ENCODE measurements around the gene CBR4.

The CBR4 gene

DNA sequence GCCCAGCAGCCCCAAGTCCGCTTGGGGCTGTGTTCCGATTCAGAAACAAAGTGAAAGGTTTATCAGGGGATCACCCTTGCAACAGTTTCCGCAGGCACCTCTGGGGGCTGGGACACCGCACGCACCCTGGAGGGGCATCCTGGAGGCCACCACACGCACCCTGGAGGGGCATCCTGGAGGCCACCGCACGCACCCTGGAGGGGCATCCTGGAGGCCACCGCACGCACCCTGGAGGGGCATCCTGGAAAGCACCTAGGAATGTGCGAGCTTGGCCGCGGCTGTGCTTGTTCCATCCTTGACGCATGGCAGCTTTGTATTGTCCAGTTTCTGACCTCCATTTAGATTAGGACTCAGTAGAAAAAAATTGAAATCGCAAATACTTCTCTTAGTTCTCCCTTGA is 21.3 kb upstream of the CBR4 start:
- no peaks in the 10 kb centered on the region for H4K20me1 ChIP-seq (ENCODE audit: insufficient read depth, low read length, poor library complexity, severe bottlenecking)
- TF ChIP-seq EZH2phosphoT487 (IDR thresholded peaks at IDR 0.05; ENCODE audit: borderline replicate concordance): no peak
- TF ChIP-seq CTCF (conservative IDR thresholded peaks at IDR 0.05; ENCODE audit: low read length): no peak
- H3K36me3 ChIP-seq (ENCODE audit: insufficient read depth, low read length): no peaks in the 10 kb centered on the region
- no peaks in the 10 kb centered on the region for H3F3A ChIP-seq (ENCODE audit: low read depth)
- H3K4me2 ChIP-seq (ENCODE audit: low read depth, low read length, poor library complexity, severe bottlenecking): no peak overlapping the region
- no peaks in the 10 kb centered on the region for H3K9me3 ChIP-seq (ENCODE audit: insufficient read depth, low read depth, low read length)
- H3K4me1 ChIP-seq (ENCODE audit: insufficient read depth, low read length, poor library complexity, severe bottlenecking): no peaks in the 10 kb centered on the region
- H3K9ac ChIP-seq (ENCODE audit: low read depth, low read length, poor library complexity, severe bottlenecking): no peak overlapping the region
- no peak overlapping the region for H3K4me3 ChIP-seq (ENCODE audit: low read length, poor library complexity, severe bottlenecking)
- H3K9me2 ChIP-seq (replicated peaks; ENCODE audit: low read depth, low read length): no peaks in the 10 kb centered on the region
- H3K79me2 ChIP-seq (ENCODE audit: insufficient read depth, low read length): no peaks in the 10 kb centered on the region
- H2AFZ ChIP-seq (ENCODE audit: low read length): no peak overlapping the region
- H3K27me3 ChIP-seq (ENCODE audit: insufficient read depth, low read length, poor library complexity, severe bottlenecking): no peaks in the 10 kb centered on the region

DNA sequence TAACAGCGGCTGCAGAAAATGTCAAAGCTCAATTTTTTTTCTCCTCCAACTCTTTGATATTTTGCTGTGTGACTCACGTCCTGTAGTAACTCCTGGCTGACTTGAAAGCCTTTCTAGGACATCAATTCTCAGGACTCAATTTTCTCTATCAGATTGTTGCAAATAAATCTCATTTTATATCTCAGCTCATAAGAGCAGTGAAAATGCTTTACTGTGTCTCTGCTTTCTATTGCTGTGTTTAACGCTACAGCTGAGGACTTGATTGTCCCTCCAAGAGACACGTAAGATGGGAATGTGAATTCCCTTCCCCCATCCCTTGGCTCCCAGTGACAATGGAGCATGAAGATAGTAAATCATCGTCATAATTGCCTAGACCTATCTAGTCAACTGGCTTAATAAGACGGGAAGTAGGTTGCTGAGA is 20.5 kb upstream of the CBR4 start:
- no peaks in the 10 kb centered on the region for H3K36me3 ChIP-seq (ENCODE audit: insufficient read depth, low read length)
- no peak overlapping the region for H3K9ac ChIP-seq (ENCODE audit: low read depth, low read length, poor library complexity, severe bottlenecking)
- H3F3A ChIP-seq (ENCODE audit: low read depth): no peaks in the 10 kb centered on the region
- H3K4me1 ChIP-seq (ENCODE audit: insufficient read depth, low read length, poor library complexity, severe bottlenecking): no peaks in the 10 kb centered on the region
- H3K9me2 ChIP-seq (replicated peaks; ENCODE audit: low read depth, low read length): no peaks in the 10 kb centered on the region
- no peaks in the 10 kb centered on the region for H3K27me3 ChIP-seq (ENCODE audit: insufficient read depth, low read length, poor library complexity, severe bottlenecking)
- no peak overlapping the region for H3K4me2 ChIP-seq (ENCODE audit: low read depth, low read length, poor library complexity, severe bottlenecking)
- TF ChIP-seq CTCF (conservative IDR thresholded peaks at IDR 0.05; ENCODE audit: low read length): no peak
- no peak for TF ChIP-seq EZH2phosphoT487 (IDR thresholded peaks at IDR 0.05; ENCODE audit: borderline replicate concordance)
- no peak overlapping the region for H3K4me3 ChIP-seq (ENCODE audit: low read length, poor library complexity, severe bottlenecking)
- H4K20me1 ChIP-seq (ENCODE audit: insufficient read depth, low read length, poor library complexity, severe bottlenecking): no peaks in the 10 kb centered on the region
- H3K9me3 ChIP-seq (ENCODE audit: insufficient read depth, low read depth, low read length): no peaks in the 10 kb centered on the region
- no peaks in the 10 kb centered on the region for H3K79me2 ChIP-seq (ENCODE audit: insufficient read depth, low read length)
- no peak overlapping the region for H2AFZ ChIP-seq (ENCODE audit: low read length)

- no peak overlapping the region for H3K4me3 ChIP-seq (ENCODE audit: low read length, poor library complexity, severe bottlenecking)
- H2AFZ ChIP-seq (ENCODE audit: low read length): no peak overlapping the region
- no peaks in the 10 kb centered on the region for H3K9me2 ChIP-seq (replicated peaks; ENCODE audit: low read depth, low read length)
- H3K9me3 ChIP-seq (ENCODE audit: insufficient read depth, low read depth, low read length): no peaks in the 10 kb centered on the region
- no peaks in the 10 kb centered on the region for H3K36me3 ChIP-seq (ENCODE audit: insufficient read depth, low read length)
- H4K20me1 ChIP-seq (ENCODE audit: insufficient read depth, low read length, poor library complexity, severe bottlenecking): no peaks in the 10 kb centered on the region
- no peaks in the 10 kb centered on the region for H3K4me1 ChIP-seq (ENCODE audit: insufficient read depth, low read length, poor library complexity, severe bottlenecking)
- H3F3A ChIP-seq (ENCODE audit: low read depth): no peaks in the 10 kb centered on the region
- no peak overlapping the region for H3K4me2 ChIP-seq (ENCODE audit: low read depth, low read length, poor library complexity, severe bottlenecking)
- no peak for TF ChIP-seq EZH2phosphoT487 (IDR thresholded peaks at IDR 0.05; ENCODE audit: borderline replicate concordance)
- TF ChIP-seq CTCF (conservative IDR thresholded peaks at IDR 0.05; ENCODE audit: low read length): no peak
- no peak overlapping the region for H3K9ac ChIP-seq (ENCODE audit: low read depth, low read length, poor library complexity, severe bottlenecking)
- no peaks in the 10 kb centered on the region for H3K79me2 ChIP-seq (ENCODE audit: insufficient read depth, low read length)
- no peaks in the 10 kb centered on the region for H3K27me3 ChIP-seq (ENCODE audit: insufficient read depth, low read length, poor library complexity, severe bottlenecking)
Observed at GRCh38 chr4:169029947-169030346, 19.9 kb upstream of the CBR4 start.

Data from Loucy (cell line).